ENCODE results near the gene CD79B.
"Not testable (repeated sequence)": the region's sequence is repeated elsewhere in the genome, so short reads cannot be mapped to it uniquely, and the experiment has no call there.

GRCh38 chr17:63894021-63894420 is 38.1 kb downstream of the CD79B start:
- TF ChIP-seq SIN3A (IDR thresholded peaks at IDR 0.05; ENCODE audit: low read depth); EZH2 (IDR thresholded peaks at IDR 0.05); CTCF (IDR thresholded peaks at IDR 0.05 in 2 of 3, conservative IDR thresholded peaks at IDR 0.05 in 1 of 3; ENCODE audit: borderline replicate concordance in 1 of 3, insufficient read depth in 1 of 3, low read depth in 2 of 3, low read length in 2 of 3); POLR2AphosphoS5 (IDR thresholded peaks at IDR 0.05; ENCODE audit: low read depth, low read length); POLR2A (IDR thresholded peaks at IDR 0.05; ENCODE audit: borderline replicate concordance, extremely low read depth, insufficient read depth, insufficient read length); ATF3 (IDR thresholded peaks at IDR 0.05); ZNF274 (IDR thresholded peaks at IDR 0.05; ENCODE audit: low read depth, low read length); ZFX (IDR thresholded peaks at IDR 0.05); ZBTB33 (IDR thresholded peaks at IDR 0.05; ENCODE audit: extremely low read depth, insufficient replicate concordance, low read length); REST (IDR thresholded peaks at IDR 0.05; ENCODE audit: low read depth); EZH2phosphoT487 (IDR thresholded peaks at IDR 0.05; ENCODE audit: borderline replicate concordance); JUND (IDR thresholded peaks at IDR 0.05); SP1 (IDR thresholded peaks at IDR 0.05; ENCODE audit: low read depth); RAD21 (IDR thresholded peaks at IDR 0.05; ENCODE audit: low read depth): not testable (repeated sequence)

Measured in HCT116 (cell line).